Stimulated activated effector memory CD8-positive, alpha-beta T cell treated with anti-CD3 and anti-CD28 coated beads, Interleukin-12 subunit alpha, Interleukin-12 subunit beta, amount 100 ng/mL, for 72 hours (primary cell): ENCODE measurements around the gene CRELD2.
A peak's percentile ranks its signal among the peaks of the same experiment; 100 is the strongest.

Experiments
- ATAC-seq: fragments of 150-1000 bp; cut with Tn5 transposase; 2 replicates; pipeline ENCODE4 v1.10.0; 2021
- DNase-seq, 2 donors: peaks; one replicate each; pipeline ENCODE4 v3.0.0; 2021 to 2022; ENCODE audit warnings: low spot score in 2 of 2
- H3K27ac Mint-ChIP-seq: one replicate; pipeline ENCODE4 v1.8.0; 2022; ENCODE audit warnings: mild to moderate bottlenecking, mixed read lengths
- H3K36me3 Mint-ChIP-seq: one replicate; pipeline ENCODE4 v1.8.0; 2022; ENCODE audit warnings: mild to moderate bottlenecking, mixed read lengths
- H3K4me1 Mint-ChIP-seq: one replicate; pipeline ENCODE4 v1.8.0; 2022; ENCODE audit warnings: mixed read lengths
- H3K4me3 Mint-ChIP-seq: one replicate; pipeline ENCODE4 v1.8.0; 2022; ENCODE audit warnings: mild to moderate bottlenecking, mixed read lengths
- H3K9me3 Mint-ChIP-seq: one replicate; pipeline ENCODE4 v1.8.0; 2022; ENCODE audit warnings: mixed read lengths

CRELD2 gene

DNA sequence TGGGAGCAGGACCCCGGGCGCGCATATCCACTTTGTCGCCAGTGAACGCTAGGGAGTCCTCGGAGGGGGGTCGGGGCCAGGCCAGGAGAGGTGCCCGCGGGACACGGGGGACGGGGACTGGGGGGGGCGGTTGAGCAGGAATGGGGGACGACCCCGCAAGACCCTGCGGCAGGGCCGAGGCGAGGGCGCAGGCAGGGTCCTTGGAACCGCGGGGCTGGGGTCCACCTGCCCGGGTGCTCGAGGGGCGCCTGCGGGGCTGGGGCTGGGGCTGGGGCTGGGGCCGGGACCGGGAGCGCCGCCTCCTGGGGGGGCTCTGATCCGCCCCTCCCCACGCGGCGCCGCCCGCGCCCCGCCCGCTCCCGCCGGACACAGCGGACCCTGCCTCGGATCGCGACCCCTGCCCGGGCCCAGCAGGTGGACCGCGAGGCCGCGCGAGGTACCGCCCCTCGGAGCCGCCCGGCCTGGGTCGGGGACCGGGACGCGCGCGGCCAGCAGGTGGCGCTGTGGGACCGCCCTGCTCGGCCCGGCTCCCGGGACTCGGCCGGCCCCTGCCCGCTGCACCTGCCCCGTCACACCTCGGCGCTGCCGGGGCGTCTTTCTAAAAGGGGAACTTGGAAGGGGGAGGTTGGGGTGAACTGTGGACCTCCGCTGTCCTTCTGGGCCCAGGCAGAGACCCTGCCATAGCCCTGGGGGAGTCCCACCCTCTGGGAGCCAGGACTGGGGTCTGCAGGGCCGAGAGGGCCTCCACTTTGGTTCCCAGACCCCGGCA is 11.0 kb downstream of the CRELD2 start:
- Mint-ChIP-seq H3K36me3 (peaks cover 24% of the 10 kb centered on the region), H3K4me1 (peaks cover 52% of the 10 kb centered on the region), H3K4me3 (peak overlapping the region; percentile 38), H3K27ac (no peak overlapping the region), H3K9me3 (no peaks in the 10 kb centered on the region)
- ATAC-seq = peak; percentile 80
- DNase-seq = peak; percentile 90 to 96

DNA sequence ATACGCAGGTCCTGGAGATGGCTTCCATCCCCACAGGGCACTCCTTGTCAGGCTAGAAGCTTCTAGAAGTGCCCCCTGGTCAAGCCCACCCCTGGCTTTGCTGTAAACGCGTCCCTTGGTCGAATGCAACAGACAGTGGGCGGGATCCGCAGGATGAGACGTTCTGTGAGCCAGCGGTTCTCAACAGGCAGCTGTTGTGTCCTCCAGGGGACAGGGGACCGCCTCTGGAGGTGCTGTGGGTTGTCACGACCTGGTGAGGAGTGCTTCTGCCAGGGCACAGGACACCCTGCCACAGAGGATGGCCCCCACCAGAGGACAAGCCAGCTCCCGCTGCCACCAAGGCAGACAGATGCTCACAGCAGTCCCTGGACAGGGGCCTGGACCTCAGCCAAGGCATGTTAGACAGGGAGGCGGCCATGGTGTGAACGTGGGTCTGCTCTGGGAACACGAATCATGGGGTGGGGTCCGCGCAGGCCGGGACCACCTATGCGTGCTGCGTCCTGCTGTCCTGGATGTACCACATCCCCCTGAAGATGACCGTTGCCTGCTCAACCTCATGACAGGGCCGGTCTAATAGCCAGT is 11.7 kb downstream of the CRELD2 start:
- no peak for ATAC-seq
- Mint-ChIP-seq H3K36me3 (peaks cover 18% of the 10 kb centered on the region), H3K27ac (no peak overlapping the region), H3K9me3 (no peaks in the 10 kb centered on the region), H3K4me1 (peaks cover 49% of the 10 kb centered on the region), H3K4me3 (peak overlapping the region; percentile 38)
- peak in 1 of 2 donors; percentile 61 for DNase-seq

DNA sequence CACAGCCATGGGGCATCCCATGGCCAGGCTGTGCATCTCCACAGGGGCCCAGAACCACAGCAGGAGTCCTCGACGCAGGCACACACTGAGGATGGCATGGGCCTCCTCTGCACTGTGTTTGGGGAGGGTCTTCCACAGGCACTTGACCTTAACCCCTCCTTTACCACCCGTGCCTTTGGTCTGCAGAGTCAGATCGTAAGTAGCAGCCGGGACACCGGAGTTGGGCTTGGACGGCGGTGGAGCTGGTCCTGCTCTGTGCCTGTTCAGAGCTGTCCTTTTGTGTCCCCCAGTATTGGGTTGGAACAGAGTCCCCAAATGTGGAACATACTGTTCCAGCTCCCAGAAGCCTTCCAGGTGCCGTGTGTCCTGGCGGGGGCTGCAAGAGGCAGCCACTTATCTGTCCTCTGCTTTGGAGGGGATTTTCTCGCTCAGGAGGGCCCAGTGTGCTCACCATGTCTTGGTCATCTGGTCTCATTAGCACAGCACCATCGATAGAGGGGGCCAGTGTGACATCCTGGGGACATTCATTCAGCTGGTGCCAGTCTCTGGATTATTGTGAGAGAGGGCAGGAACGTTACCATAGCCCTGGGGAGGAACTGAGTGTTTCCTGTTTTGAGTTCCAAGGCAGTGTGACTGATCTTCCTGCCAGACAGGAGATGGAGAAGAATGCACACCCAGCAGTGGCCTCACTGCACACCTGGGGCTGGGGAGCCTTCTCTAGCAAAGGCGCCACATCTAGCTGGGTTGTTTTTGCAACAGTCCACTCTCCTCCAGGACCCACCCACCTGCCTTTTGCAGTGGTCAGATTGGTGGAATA is 12.4 kb downstream of the CRELD2 start:
- H3K4me3 Mint-ChIP-seq = peak overlapping the region; percentile 22
- no peak overlapping the region for H3K27ac Mint-ChIP-seq
- H3K4me1 Mint-ChIP-seq = peaks cover 42% of the 10 kb centered on the region
- H3K36me3 Mint-ChIP-seq = peaks cover 11% of the 10 kb centered on the region
- ATAC-seq (peak; percentile 46), DNase-seq (peak in 1 of 2 donors; percentile 67)
- no peaks in the 10 kb centered on the region for H3K9me3 Mint-ChIP-seq

DNA sequence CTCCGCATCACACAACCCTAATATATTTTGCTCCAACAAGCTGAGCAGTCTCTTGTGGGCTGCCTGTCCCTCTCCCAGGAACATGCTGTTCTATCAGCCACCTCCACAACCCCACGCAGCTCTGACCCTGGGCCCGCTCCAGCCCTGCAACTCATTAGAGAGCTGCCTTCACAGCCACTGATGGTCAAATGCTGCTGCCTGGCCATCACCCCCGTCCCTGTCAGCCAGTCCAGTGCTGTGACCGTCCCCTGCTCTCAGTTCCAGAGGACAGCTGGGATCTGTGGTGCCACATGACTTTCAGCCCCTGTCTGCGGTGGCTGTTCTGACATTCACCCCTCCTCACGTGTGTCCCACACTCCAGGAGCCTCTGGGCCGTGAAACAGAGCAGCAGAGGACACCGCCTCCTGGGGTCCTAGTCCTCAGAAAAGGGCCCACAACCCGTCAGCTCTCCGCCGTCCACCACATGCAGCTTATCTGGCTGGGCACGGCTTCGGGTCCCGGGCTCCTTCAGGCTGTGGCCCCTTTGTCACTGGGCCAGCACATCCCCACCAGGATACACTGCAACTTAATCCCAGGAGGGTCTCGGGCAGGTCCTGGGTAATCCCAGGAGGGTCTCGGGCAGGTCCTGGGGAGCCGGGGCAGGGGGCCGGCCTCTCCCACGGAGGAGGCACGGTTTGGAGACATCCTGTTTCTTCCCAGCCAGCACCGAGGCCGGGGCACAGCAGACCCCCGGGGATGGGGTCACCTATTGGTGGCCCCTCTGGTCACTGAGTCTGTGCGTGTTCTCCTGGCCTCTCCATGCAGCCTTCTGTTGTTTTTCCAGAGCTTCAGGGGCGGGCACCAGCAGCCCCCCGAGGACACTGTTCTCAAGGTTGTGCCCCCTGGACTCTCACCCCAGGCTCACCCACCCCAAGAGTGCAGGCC is 15.1 kb downstream of the CRELD2 start:
- H3K4me1 Mint-ChIP-seq = peaks cover 34% of the 10 kb centered on the region
- peaks cover 8% of the 10 kb centered on the region for H3K36me3 Mint-ChIP-seq
- peak overlapping the region; percentile 68 for H3K4me3 Mint-ChIP-seq
- DNase-seq (no peak), ATAC-seq (no peak)
- no peaks in the 10 kb centered on the region for H3K9me3 Mint-ChIP-seq
- peak overlapping the region; percentile 79 for H3K27ac Mint-ChIP-seq

DNA sequence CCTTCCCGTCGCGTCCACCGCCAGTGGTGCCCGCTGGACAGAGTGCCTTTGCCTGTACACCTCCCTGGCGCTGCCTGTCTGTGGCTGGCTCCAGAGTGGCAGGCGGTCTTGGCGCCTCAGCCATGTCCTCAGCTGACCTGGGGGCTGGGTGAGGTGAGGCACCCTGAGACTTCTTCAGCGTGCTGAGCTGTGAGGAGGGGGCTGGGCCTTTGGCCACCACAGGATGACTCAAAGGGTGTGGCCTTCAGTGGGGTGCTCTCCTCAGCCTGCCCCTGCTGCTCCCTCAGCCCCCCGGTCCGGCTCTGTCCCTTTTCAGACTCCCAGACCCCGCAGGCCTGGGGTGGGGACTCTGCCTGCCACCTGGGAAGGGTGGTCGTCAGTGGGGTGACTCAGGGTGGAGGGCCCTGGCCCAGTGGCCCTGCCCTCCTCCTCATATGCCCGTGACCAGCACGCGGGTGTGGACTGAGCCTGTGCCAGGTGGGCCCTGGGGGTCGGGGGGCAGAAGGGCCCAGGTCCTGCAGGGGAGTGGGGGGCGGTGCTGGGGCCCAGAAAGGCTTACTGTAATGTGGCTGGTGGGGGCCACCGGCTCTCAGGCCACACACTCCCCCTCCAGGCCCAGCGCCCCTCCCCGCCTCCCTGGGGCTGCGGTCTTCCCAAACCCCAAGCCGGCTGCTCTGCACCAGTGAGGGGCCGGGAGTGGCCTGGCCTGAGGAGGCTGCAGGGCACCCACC is 15.9 kb downstream of the CRELD2 start:
- no peak for DNase-seq
- H3K36me3 Mint-ChIP-seq = peaks cover 8% of the 10 kb centered on the region
- ATAC-seq = peak; percentile 3
- no peaks in the 10 kb centered on the region for H3K9me3 Mint-ChIP-seq
- peak overlapping the region; percentile 68 for H3K4me3 Mint-ChIP-seq
- H3K4me1 Mint-ChIP-seq = peaks cover 37% of the 10 kb centered on the region
- H3K27ac Mint-ChIP-seq = peak overlapping the region; percentile 79

DNA sequence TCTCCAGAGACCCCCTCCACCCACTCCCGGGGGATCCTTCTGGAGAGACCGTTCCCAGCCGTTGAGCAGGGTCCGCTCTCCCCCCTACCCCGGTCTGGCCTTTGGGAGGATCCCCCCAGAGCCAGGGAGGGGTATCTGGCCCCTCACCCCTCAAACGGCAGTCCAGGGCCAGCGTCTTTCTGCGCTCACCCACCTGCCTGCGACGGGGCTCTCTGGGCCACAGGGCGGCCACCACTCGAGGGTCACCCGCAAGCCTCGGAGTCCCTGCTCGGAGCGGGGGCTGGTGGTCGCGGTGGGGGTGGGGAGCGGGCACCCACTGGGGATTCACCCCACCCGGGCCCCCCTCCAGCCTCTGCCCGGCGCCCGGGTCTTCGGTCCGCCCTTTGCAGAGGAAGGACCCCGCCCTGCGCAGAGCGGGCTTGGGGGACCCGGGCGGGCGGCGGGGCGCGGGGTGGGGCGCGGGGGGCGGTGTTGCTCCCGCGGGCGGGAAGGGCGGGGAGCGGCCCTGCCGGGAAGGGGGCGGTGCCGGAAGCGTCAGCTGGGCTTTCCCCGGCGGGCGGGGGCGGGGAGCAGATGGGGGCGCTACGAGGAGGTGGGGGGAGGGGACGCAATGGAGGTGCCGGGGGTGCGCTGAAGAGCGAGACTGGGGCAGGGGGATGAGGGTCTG is 16.6 kb downstream of the CRELD2 start:
- Mint-ChIP-seq H3K9me3 (no peaks in the 10 kb centered on the region), H3K36me3 (peaks cover 8% of the 10 kb centered on the region), H3K4me1 (peaks cover 40% of the 10 kb centered on the region), H3K27ac (peak overlapping the region; percentile 79), H3K4me3 (peak overlapping the region; percentile 68)
- DNase-seq (peak; percentile 81 to 91), ATAC-seq (peak; percentile 8)

DNA sequence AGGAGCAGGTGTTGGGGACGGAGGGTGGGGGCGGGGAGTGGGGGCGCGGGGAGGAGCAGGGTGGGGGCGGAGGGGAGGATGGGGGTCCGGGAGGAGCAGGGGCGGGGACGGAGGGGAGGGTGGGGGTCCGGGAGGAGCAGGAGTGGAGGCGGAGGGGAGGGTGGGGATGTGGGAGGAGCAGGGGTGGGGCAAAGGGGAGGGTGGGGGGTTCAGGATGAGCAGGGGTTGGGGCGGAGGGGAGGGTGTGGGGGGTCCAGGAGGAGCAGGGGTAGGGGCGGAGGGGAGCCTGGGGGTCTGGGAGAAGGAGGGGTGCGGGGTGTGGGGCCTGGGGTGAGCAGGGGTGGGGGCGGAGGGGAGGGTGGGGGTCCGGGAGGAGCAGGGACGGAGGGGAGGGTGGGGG is 17.1 kb downstream of the CRELD2 start:
- ATAC-seq (no peak), DNase-seq (no peak)

DNA sequence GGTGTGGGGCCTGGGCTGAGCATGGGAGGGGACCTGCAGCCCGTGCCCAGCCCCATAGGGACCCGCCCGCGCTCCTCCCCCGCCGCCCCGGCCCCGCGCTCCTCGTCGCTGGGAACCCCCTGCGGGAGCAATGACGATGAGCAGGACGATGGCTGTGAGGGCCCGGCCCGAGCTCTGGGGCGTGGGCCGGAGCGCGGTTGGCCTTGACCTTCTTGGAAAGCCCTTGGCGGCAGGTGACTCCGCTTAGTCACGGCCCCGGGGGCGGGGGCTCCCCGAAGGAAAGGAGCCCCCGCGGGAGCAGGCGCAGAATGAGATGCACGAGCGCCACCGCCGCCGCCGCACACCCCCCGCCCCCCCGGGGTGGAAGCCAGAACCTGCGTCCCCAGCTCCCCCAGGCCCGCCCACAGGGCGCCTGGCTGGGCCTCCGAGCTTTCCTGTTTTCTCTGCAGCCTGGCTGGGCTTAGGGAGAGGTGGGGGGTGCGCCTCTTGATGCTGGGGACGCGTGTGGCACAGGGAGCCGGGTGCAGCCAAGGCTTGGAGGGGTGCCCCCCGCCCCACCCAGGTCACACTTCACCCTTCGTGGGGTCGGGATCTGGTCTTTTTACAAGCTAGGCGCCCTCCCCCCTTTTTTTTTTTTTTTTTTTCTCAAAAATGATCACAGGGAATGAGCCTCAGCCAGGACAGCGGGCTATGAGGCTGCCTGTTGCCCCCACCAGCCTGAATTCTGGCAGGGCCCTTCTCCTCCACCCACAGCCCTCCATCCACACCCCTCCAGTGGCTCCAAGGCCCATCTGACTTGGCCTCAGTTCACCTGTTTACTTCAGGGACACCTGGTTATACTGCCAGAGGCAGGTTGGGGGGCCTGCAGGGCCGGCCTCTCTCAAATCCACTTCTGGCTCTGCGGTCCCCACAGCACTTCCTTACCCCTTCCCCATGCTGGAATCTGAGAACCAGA is 17.9 kb downstream of the CRELD2 start:
- H3K27ac Mint-ChIP-seq = peak overlapping the region; percentile 87
- DNase-seq (peak; percentile 84 to 97), ATAC-seq (peak; percentile 91)
- peaks cover 33% of the 10 kb centered on the region for H3K4me1 Mint-ChIP-seq
- peak overlapping the region; percentile 68 for H3K4me3 Mint-ChIP-seq
- H3K9me3 Mint-ChIP-seq = no peaks in the 10 kb centered on the region
- peaks cover 8% of the 10 kb centered on the region for H3K36me3 Mint-ChIP-seq

More for the DNA sequence above, 17.1 kb downstream of the CRELD2 start:
- H3K9me3 Mint-ChIP-seq = no peaks in the 10 kb centered on the region
- no peak overlapping the region for H3K27ac Mint-ChIP-seq
- peaks cover 8% of the 10 kb centered on the region for H3K36me3 Mint-ChIP-seq
- H3K4me1 Mint-ChIP-seq = peaks cover 35% of the 10 kb centered on the region
- peak overlapping the region; percentile 68 for H3K4me3 Mint-ChIP-seq

DNA sequence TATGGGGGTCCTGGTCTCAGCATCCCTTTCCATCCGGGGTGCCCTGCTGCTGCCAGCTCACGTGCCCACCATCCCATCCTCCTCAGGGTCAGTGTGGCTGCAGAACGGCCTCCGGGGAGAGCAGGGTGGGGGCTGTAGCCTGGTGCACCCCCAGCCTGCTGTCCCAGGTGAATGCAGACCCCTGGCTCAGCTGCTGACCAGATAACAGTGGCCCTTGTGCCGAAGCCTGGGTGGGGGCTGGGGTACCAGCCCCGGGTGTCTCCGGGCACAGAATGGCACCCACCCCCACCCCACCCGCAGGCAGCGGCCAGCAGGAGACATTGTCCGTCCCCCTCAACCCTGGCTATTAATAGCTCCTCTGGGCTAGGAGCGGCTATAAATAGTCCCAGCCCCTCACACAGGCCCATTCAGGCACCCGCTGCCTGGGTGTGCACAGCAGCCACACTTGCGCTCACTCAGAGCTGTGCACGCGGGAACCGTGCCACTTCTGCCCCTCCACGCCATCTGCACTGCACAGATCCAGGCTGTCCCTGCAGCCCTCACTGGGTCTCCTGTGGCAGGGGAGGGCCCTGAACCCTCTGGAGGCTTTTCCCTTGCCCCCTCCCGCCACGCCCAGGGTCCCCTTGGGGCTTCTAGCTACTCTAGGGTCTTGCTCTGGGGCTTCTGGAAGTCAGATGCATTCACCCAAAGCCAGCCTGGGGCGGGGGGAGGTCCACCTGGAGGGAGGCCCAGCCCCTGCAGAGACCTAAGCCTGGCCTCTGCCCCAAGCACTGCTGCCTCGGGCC is 18.7 kb downstream of the CRELD2 start:
- no peak for DNase-seq
- H3K4me3 Mint-ChIP-seq = peak overlapping the region; percentile 68

DNA sequence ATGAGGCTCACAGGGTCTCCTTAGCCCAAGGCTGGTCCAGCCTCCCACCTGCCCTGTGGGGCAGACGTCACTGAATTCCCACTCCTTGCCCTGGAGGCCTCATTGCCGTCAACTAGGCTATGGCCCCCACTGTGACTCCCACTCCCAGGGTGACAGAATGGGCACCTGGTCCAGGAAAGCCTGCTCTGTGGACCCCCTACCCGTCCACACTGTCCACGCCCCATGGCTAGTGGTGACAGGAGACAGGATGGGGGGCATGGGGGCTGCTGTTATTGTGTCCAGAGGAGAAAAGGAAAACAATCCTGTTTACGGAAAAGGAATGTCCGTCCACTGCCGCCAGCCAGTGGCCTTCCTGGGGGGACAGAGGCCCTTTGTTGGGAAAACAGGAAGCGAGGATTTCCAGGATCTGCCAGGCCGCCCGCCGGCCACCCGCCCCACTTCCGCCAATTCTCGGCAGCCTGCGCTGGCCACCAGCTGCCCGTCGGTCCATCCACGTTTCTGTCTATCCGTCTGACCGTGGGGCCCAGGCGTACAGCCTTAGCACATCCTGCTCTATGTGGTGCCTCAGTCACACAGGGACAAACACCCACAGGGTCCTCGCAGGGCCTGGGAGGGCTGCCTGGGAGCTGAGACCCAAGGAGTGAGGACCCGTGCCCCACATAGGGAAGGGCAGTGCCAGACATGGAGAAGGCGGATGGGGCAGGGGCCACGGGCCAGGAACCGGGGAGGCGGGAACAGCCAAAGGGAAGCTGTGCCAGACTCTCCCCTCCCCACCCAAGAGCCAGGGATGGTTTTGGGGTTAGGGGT is 19.5 kb downstream of the CRELD2 start:
- DNase-seq = no peak
- Mint-ChIP-seq H3K4me3 (no peak overlapping the region), H3K4me1 (peaks cover 31% of the 10 kb centered on the region), H3K27ac (no peak overlapping the region), H3K9me3 (no peaks in the 10 kb centered on the region), H3K36me3 (peaks cover 8% of the 10 kb centered on the region)
- no peak for ATAC-seq

More for the DNA sequence above, 18.7 kb downstream of the CRELD2 start:
- H3K27ac Mint-ChIP-seq = peak overlapping the region; percentile 87
- peaks cover 33% of the 10 kb centered on the region for H3K4me1 Mint-ChIP-seq
- H3K36me3 Mint-ChIP-seq = peaks cover 8% of the 10 kb centered on the region
- H3K9me3 Mint-ChIP-seq = no peaks in the 10 kb centered on the region
- ATAC-seq = no peak

DNA sequence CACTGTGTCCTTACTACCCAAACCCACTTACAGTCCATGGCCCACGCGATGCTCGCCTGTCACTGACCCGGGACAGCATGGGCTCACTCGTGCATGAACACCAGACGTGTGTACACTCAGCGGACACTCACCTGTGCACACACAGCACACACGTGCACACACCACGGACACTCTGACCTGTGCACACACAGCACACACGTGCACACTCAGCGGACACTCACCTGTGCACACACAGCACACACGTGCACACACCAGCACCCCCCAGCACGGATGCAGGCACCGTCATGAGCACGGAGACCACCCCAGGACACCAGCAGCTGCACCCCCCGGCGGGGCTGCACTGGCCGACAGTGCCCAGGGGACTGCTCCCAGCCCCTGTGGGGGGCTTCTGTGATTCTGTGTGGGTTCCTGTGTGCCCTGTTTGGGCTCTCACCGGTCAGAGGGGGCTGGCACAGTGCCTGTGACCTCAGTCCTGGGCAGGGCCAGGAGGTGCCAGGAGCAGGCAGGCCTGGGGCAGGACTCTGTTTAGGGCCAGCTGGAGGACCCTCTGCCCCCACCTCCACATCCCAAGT is 20.2 kb downstream of the CRELD2 start:
- peak overlapping the region; percentile 8 for H3K27ac Mint-ChIP-seq
- peaks cover 8% of the 10 kb centered on the region for H3K36me3 Mint-ChIP-seq
- ATAC-seq = no peak
- DNase-seq = no peak
- no peaks in the 10 kb centered on the region for H3K9me3 Mint-ChIP-seq
- peaks cover 26% of the 10 kb centered on the region for H3K4me1 Mint-ChIP-seq
- H3K4me3 Mint-ChIP-seq = no peak overlapping the region
